K562 (cell line): Measurements from ENCODE around the gene SEZ6L. TPM values are rescaled to one million over a fixed set of nuclear protein-coding genes. Genes with fewer than 3 reads are reported as not detected.

Experiments
- CBX3 ChIP-seq, 2 experiments: IDR thresholded peaks; 1 replicate in 1 of 2; 2 replicates in 1 of 2; pipeline ENCODE4 v1.6.1; 2012; ENCODE audit warnings: inconsistent platforms in 2 of 2, low read length in 2 of 2, borderline replicate concordance in 1 of 2, control low read depth in 1 of 2
- DPF2 ChIP-seq: fragments of 450-650 bp; IDR thresholded peaks from 2 replicates; pipeline ENCODE4 v1.6.1; 2016
- ETV5 ChIP-seq: sonication (generic); formaldehyde crosslinking; IDR thresholded peaks from 2 replicates; pipeline ENCODE4 v1.4.0; 2020; ENCODE audit warnings: low read depth, mild to moderate bottlenecking, missing genetic modification reagents
- HLTF ChIP-seq: fragments of 450-650 bp; IDR thresholded peaks from 2 replicates; pipeline ENCODE4 v1.6.1; 2016
- IFI16 ChIP-seq: fragments of 250-450 bp; sonication (Bioruptor Pico); IDR thresholded peaks from 2 replicates; pipeline ENCODE4 v2.1.2; 2022; ENCODE audit warnings: mild to moderate bottlenecking, inconsistent platforms
- ILK ChIP-seq: fragments of 450-650 bp; IDR thresholded peaks from 2 replicates; pipeline ENCODE4 v1.6.1; 2016; ENCODE audit warnings: missing genetic modification characterization, low read depth, mild to moderate bottlenecking, missing compliant biosample characterization, moderate library complexity, borderline replicate concordance
- MAFF ChIP-seq: IDR thresholded peaks from 2 replicates; pipeline ENCODE4 v1.6.1; 2012; ENCODE audit warnings: low read length, improper control_type of control experiment
- NCOR1 ChIP-seq: fragments of 450-650 bp; IDR thresholded peaks from 2 replicates; pipeline ENCODE4 v1.6.1; 2016; ENCODE audit warnings: mild to moderate bottlenecking, moderate library complexity
- NFE2L1 ChIP-seq: fragments of 450-650 bp; IDR thresholded peaks from 2 replicates; pipeline ENCODE4 v1.6.1; 2016; ENCODE audit warnings: missing genetic modification characterization, low read depth, mild to moderate bottlenecking, missing compliant biosample characterization, moderate library complexity, borderline replicate concordance
- PTBP1 ChIP-seq: fragments of 200-400 bp; formaldehyde crosslinking; IDR thresholded peaks from 2 replicates; pipeline ENCODE4 v1.6.1; 2017; ENCODE audit warnings: low read depth, low read length
- RBM15 ChIP-seq: fragments of 200-400 bp; formaldehyde crosslinking; IDR thresholded peaks from 2 replicates; pipeline ENCODE4 v1.6.1; 2018; ENCODE audit warnings: mild to moderate bottlenecking, low read length, moderate library complexity; ENCODE audit not compliant: insufficient read depth
- TBP ChIP-seq: optimal IDR thresholded peaks from 2 replicates; pipeline ENCODE3; 2011; ENCODE audit warnings: low read depth, low read length, improper control_type of control experiment
- ZNF217 ChIP-seq: sonication (generic); formaldehyde crosslinking; IDR thresholded peaks from 2 replicates; pipeline ENCODE4 v1.8.0; 2022; ENCODE audit warnings: mild to moderate bottlenecking, missing genetic modification reagents
- ZNF324 ChIP-seq: fragments of 250-450 bp; sonication (Bioruptor Pico); IDR thresholded peaks from 2 replicates; pipeline ENCODE4 v1.4.0; 2020; ENCODE audit warnings: mild to moderate bottlenecking
- ZNF444 ChIP-seq: fragments of 250-450 bp; sonication (Bioruptor Pico); IDR thresholded peaks from 2 replicates; pipeline ENCODE4 v1.4.0; 2020; ENCODE audit warnings: mild to moderate bottlenecking, moderate library complexity
- polyA plus RNA-seq, 8 experiments: library from polyadenylated mRNA; depleted of rRNA in 4 of 8; stranded (reverse) in 5 of 8; unstranded in 3 of 8; fragments of >200 nt; fragmentation: Nextera tagmentation in 2 of 8; fragmentation: Illumina TruSeq in 1 of 8; extraction: Ambion mirVana in 2 of 8; extraction: Trizol in 1 of 8; gene quantifications; 2 replicates each; pipeline versions ENCODE4 v1.2.1 to v1.2.3, GENCODE V29; 2011 to 2014; ENCODE audit warnings: inconsistent platforms in 1 of 8, missing spikeins in 1 of 8
- total RNA-seq, 7 experiments: library from RNA; depleted of rRNA in 6 of 7; stranded (reverse); fragments of >200 nt in 6 of 7; fragmentation: Illumina TruSeq in 2 of 7; extraction: Trizol in 2 of 7; gene quantifications; 2 replicates each; pipeline versions ENCODE4 v1.2.1 to v1.2.3, GENCODE V29; 2011 to 2021; ENCODE audit warnings: low replicate concordance in 1 of 7
- TF ChIP-seq, protein P1 (sequence below): sonication (generic); formaldehyde crosslinking; IDR thresholded peaks from 2 replicates; pipeline ENCODE4 v1.8.1; 2023; ENCODE audit warnings: mild to moderate bottlenecking, missing genetic modification reagents
- TF ChIP-seq, protein P2 (sequence below): fragments of 250-450 bp; sonication (Bioruptor Pico); IDR thresholded peaks from 2 replicates; pipeline ENCODE4 v1.4.0; 2020
- TF ChIP-seq, protein P3 (sequence below): fragments of 250-450 bp; sonication (Bioruptor Pico); IDR thresholded peaks from 2 replicates; pipeline ENCODE4 v1.5.0; 2020; ENCODE audit warnings: mild to moderate bottlenecking

SEZ6L gene
- total and polyA plus RNA-seq, 9 of the 15 experiments (the other 6 are each of a cell fraction or from before 2014, with no cell fraction given) = not detected

DNA sequence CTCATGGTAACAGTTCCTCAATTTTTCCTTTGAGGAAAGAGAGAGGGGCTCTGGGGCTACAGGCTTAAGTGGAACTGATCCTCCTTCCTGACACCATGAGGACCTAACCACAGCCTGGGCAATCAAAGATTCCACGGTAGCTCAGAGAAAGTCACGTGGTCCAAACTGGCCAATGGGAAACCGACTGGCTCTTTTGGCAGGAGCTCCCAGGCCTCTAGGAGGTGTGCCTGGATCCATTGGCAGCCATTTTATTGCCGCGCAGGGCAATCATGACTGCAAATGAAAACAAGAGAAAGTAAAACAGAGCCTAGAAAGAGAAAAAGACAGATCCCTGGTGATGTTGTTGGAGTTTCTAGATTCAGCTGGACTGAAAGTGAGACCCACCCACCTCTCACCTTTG lies 232.5 kb downstream of the SEZ6L start (continued):
- TF ChIP-seq ETV5 (CRISPR knock-in tag) (no peak), MAFF (no peak), IFI16 (CRISPR knock-in tag) (no peak), ZNF324 (CRISPR knock-in tag) (no peak), PTBP1 (no peak), NCOR1 (no peak), RBM15 (no peak), ZNF217 (CRISPR knock-in tag) (no peak), ZNF444 (no peak), TBP (no peak), CBX3 (IDR thresholded peaks at IDR 0.05; ENCODE audit: borderline replicate concordance in 1 of 2, low read length in 2 of 2) (no peak), DPF2 (no peak), HLTF (no peak), NFE2L1 (tag) (no peak), ILK (no peak)
- TF ChIP-seq, protein P1, sequence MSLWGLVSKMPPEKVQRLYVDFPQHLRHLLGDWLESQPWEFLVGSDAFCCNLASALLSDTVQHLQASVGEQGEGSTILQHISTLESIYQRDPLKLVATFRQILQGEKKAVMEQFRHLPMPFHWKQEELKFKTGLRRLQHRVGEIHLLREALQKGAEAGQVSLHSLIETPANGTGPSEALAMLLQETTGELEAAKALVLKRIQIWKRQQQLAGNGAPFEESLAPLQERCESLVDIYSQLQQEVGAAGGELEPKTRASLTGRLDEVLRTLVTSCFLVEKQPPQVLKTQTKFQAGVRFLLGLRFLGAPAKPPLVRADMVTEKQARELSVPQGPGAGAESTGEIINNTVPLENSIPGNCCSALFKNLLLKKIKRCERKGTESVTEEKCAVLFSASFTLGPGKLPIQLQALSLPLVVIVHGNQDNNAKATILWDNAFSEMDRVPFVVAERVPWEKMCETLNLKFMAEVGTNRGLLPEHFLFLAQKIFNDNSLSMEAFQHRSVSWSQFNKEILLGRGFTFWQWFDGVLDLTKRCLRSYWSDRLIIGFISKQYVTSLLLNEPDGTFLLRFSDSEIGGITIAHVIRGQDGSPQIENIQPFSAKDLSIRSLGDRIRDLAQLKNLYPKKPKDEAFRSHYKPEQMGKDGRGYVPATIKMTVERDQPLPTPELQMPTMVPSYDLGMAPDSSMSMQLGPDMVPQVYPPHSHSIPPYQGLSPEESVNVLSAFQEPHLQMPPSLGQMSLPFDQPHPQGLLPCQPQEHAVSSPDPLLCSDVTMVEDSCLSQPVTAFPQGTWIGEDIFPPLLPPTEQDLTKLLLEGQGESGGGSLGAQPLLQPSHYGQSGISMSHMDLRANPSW (CRISPR knock-in tag) = no peak
- TF ChIP-seq, protein P2, sequence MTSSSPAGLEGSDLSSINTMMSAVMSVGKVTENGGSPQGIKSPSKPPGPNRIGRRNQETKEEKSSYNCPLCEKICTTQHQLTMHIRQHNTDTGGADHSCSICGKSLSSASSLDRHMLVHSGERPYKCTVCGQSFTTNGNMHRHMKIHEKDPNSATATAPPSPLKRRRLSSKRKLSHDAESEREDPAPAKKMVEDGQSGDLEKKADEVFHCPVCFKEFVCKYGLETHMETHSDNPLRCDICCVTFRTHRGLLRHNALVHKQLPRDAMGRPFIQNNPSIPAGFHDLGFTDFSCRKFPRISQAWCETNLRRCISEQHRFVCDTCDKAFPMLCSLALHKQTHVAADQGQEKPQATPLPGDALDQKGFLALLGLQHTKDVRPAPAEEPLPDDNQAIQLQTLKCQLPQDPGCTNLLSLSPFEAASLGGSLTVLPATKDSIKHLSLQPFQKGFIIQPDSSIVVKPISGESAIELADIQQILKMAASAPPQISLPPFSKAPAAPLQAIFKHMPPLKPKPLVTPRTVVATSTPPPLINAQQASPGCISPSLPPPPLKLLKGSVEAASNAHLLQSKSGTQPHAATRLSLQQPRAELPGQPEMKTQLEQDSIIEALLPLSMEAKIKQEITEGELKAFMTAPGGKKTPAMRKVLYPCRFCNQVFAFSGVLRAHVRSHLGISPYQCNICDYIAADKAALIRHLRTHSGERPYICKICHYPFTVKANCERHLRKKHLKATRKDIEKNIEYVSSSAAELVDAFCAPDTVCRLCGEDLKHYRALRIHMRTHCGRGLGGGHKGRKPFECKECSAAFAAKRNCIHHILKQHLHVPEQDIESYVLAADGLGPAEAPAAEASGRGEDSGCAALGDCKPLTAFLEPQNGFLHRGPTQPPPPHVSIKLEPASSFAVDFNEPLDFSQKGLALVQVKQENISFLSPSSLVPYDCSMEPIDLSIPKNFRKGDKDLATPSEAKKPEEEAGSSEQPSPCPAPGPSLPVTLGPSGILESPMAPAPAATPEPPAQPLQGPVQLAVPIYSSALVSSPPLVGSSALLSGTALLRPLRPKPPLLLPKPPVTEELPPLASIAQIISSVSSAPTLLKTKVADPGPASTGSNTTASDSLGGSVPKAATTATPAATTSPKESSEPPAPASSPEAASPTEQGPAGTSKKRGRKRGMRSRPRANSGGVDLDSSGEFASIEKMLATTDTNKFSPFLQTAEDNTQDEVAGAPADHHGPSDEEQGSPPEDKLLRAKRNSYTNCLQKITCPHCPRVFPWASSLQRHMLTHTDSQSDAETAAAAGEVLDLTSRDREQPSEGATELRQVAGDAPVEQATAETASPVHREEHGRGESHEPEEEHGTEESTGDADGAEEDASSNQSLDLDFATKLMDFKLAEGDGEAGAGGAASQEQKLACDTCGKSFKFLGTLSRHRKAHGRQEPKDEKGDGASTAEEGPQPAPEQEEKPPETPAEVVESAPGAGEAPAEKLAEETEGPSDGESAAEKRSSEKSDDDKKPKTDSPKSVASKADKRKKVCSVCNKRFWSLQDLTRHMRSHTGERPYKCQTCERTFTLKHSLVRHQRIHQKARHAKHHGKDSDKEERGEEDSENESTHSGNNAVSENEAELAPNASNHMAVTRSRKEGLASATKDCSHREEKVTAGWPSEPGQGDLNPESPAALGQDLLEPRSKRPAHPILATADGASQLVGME (CRISPR knock-in tag) = no peak
- TF ChIP-seq, protein P3, sequence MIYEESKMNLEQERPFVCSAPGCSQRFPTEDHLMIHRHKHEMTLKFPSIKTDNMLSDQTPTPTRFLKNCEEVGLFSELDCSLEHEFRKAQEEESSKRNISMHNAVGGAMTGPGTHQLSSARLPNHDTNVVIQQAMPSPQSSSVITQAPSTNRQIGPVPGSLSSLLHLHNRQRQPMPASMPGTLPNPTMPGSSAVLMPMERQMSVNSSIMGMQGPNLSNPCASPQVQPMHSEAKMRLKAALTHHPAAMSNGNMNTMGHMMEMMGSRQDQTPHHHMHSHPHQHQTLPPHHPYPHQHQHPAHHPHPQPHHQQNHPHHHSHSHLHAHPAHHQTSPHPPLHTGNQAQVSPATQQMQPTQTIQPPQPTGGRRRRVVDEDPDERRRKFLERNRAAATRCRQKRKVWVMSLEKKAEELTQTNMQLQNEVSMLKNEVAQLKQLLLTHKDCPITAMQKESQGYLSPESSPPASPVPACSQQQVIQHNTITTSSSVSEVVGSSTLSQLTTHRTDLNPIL = no peak
